ENCODE results near the gene AGR3.
"Not testable (repeated sequence)": the region's sequence is repeated elsewhere in the genome, so short reads cannot be mapped to it uniquely, and the experiment has no call there.

The AGR3 gene

DNA sequence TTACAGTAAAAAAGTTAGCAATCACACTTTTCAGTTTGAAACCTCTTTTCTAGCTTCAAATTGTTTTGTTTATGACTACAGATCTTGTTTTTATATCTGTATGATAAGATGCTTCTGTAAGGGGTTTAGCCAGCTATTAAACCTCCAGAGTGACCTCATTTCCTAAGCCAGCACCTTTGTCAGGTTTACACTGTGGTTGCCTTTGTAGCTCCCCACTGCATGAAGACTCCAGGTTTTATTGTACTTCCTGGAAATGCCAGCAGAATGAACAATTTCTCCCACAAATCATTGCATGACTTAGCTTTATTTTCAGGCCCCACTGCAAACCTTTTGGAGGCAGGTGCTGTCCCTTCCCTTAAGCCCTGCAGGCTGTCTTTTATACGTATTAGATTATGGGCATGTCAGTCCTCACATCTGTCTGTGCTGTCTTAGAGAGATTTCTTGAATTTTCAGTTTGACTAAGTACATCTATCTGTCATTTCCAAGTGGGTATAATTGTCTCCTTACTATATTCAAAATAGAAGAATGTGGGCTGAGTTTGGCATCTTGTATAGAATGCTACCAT is 8.2 kb upstream of the AGR3 start:
- no peak for DNase-seq

DNA sequence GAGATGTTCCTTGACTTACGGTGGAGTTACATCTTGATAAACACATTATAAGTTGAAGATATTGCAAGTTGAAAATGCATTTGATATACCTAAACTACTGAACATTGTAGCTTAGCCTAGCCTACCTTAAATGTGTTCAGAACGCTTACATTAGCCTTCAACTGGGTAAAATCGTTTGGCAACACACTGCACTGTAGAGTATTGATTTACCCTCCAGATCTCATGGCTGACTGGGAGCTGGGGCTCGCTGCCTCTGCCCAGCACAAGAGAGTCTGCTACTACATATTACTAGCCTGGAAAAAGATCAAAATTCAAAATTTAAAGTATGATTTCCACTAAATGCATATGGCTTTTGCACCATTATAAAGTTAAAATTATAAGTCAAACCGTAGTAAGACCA is 7.5 kb upstream of the AGR3 start:
- DNase-seq: no peak

DNA sequence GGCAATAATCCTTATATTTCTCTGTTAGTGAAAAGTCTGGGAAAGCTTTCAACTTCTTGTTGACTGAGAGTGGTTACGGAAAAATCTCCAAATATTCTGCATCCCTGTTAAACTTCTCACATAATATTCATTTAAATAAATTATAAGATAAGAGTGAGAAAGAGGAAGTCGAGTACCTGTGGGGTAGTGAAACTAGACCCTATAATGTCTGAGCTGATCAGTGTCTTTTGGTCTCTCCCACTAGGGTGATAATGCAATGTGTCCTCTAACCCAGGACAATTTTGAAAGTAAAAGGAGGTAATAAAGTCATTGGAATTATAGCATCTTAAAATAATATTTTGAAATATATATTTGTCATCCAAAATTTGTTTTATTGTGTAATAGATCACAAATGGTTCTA is 2.1 kb upstream of the AGR3 start:
- DNase-seq: no peak

DNA sequence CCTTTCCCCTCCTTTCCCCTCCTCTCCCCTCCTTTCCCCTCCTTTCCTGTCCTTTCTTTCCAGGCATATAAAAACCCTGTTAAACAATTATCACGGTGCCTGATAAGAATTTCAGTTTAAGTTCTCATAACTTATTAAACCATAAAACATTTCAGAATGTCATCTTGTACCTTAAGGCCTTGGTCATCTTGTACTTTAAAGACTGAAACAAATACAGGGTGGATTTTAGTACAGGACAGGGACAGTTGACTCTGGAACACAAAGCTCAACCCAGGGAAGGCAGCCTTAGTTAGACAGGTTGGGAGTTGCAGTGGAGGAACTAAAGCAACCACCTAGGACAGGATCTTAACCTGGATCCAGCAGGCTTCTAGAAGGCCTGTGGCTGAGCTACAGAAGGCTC is 1.2 kb downstream of the AGR3 start:
- no peak for DNase-seq

GRCh38 chr7:16879181-16879580 is 2.6 kb downstream of the AGR3 start:
- no peak for DNase-seq

DNA sequence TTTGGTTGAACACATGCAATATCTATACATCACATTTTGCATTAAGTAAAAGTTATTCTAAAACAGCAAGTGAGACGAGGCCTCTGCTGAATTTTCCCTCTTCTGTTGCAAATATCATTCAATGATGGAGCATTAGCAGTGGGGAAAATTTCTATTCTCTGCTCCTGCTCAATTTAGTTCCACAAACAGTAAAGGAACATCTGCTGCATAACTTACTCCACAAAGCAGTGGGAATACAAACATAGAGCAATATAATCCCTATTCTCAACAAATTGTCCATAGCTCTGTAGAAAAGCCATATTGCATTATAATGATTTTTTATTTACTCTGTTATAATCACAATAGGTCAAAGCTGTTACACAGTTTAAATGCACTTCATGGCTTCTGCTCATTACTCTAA is 5.9 kb downstream of the AGR3 start:
- no peak for DNase-seq

- DNase-seq: no peak
Measured at GRCh38 chr7:16874066-16874465, 7.7 kb downstream of the AGR3 start.

DNA sequence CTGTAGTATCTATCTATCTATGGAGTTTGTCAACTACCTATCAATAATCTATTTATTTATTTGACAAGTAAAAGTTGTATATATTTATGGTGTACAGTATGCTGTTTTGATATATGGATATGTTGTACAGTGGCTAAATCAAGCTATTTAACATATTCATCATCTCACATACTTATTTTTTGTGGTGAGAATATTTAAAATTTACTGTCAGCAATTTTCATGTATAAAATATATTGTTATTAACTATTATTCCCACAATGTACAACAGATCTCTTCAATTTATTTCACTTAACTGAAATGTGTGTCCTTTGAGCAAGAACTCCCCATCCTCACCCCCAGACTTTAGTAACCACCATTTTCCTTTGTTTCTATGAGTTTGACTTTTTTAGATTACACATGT is 14.5 kb downstream of the AGR3 start:
- DNase-seq: no peak

DNA sequence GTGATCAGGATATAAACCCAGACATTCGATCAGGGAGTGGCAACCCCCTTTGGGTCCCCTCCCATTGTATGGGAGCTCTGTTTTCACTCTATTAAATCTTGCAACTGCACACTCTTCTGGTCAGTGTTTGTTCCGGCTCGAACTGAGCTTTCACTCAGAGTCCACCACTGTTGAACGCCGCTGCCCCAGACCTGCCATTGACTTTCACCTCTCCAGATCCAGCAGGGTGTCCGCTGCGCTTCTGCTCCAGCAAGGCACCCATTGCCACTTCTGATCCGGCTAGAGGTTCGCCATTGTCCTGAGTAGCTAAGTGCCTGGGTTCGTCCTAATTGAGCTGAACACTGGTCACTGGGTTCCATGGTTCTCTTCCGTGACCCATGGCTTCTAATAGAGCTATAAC is 28.6 kb downstream of the AGR3 start:
- not testable (repeated sequence) for DNase-seq

- DNase-seq: no peak
Measured at GRCh38 chr7:16851829-16852228, 30.0 kb downstream of the AGR3 start.

DNA sequence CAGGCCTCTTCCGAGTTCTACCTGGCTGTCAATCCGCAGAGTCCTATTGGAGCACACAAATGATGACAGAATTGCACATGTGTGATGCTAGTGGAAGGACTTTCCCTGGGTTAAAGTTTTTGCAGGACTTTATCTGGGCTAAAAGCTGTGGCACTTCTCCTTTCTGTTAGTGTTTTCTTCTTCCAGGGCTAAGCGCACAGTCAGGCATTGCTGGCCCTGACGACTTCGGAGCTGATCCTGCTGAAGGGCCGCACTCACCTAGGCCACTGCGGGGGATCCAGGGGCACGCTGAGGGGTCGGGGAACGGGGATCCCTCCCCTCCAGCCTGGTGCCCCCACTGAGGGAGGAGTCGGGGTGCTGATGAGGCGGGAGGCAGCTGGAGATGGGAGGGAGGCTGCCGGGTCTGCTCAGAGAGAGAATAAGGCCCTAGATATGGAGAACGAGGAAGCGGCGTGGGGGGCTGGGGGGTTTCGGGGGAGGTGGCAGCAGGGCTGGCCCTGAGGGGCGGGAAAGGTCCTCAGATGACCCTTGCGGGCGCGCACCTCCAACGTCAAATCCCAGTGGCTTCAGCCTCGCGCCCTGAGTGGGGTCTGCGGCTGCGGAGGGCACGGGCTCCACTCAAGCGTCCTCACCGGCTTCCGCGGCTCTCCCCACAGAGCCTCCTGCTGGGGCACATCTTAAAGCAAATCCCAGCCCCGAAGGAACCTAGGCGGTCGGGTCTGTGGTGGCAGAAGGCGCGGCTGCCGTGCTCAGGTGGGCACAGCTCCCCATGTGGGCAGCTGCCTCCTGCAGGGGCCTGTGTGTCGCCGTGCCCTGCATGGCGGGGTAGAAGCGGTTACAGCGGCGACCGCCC is 30.9 kb downstream of the AGR3 start:
- no peak for DNase-seq

GRCh38 chr7:16849296-16850148 is 32.3 kb downstream of the AGR3 start:
- DNase-seq: no peak

- DNase-seq: no peak
Measured at GRCh38 chr7:16847381-16847860, 34.4 kb downstream of the AGR3 start.

DNA sequence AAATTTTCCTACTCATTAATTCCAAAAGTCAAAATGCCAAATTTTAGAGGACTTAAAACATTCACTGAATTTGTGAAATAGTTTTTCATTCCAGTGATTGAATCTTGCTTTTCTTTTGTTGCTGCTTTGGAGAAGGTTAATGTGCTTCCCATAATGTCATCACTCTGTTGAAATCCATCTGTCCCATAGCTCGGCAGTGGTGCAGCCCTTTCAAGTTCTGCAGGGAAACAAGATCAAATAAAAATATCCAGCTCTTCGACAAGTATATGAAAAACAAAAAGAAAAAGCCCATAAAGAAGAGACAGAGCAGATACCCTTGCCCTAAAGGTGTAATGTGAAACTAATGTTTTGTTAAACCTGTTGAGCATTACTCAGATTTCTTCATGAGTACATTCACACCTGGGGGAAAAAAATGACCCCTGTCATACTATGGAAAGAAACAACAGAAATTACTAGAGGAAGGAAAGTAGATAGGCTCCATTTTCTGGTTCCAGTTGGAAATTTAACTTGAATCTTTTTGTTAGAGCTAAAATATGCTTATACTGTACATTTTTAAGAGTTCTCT is 35.1 kb downstream of the AGR3 start:
- DNase-seq: no peak

GRCh38 chr7:16845746-16846145 is 36.0 kb downstream of the AGR3 start:
- DNase-seq: no peak

DNA sequence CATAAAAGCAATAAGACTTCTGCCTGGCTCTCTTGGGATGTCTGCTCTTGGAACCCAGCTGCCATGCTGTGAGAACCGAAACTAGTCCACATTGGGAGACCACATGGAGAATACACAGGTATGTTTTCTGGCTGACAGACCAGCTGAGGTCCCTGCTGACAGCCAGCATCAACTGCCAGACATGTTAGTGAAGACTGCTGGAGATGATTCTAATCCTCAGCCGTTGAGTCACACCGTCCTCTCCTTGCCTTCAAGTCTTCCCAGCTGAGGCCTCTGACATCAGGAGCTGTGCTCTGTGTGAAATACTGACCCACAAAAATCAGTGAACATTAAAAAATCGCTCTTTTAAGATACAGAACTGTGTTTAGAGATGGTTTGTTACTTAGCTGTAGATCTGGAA is 40.1 kb downstream of the AGR3 start:
- DNase-seq: no peak

DNA sequence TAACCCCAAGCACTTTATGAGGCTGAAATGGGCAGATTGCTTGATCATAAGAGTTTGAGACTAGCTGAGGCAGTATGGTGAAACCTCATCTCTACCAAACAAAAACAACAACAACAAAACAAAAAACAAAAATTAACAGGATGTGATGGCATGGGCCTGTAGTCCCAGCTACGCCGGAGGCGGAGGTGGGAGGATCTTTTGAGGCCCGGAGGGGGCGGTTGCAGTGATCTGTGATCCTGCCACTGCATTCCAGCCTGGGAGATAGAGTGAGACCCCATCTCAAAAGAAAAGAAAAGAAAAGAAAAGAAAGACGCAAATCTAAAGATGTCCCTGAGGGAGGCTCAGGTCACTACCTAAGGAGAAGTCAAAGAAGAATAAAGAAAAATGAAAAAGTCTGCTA is 41.7 kb downstream of the AGR3 start:
- no peak for DNase-seq

GRCh38 chr7:16839646-16840045 is 42.1 kb downstream of the AGR3 start:
- no peak for DNase-seq

- DNase-seq: no peak
Measured at GRCh38 chr7:16838891-16839290, 42.9 kb downstream of the AGR3 start.

GRCh38 chr7:16838386-16838785 is 43.4 kb downstream of the AGR3 start:
- no peak for DNase-seq

GRCh38 chr7:16836481-16836880 is 45.3 kb downstream of the AGR3 start:
- no peak for DNase-seq

GRCh38 chr7:16833373-16833772 is 48.4 kb downstream of the AGR3 start:
- DNase-seq: no peak

DNA sequence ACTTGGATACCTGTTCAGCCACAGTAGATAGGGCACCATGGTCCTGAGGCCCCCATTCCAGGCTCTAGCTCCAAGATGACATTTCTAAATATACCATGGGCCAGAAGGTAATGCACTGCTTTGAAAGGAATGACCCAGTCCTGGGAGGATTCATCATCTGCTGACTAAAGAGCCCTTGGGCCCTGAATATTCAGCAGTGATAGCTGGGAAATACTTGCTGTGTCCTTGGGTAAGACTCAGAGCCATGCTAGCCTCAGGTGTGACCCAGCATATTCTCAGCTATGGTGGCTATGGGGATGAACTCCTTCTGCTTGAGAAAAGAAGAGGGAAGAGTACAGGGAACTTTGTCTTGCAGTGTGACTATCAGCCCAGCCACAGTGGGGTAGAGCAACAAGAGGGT is 55.7 kb downstream of the AGR3 start:
- no peak for DNase-seq

All from activated effector memory CD4-positive, alpha-beta T cell treated with anti-CD3 and anti-CD28 coated beads, Interleukin-2, amount 50 U/mL, for 16 hours (primary cell).